Kidney (tissue), 14 donors: ENCODE data around the gene PCDHA11. TPM values are rescaled to one million over a fixed set of nuclear protein-coding genes. Genes with fewer than 3 reads are reported as not detected.
A peak's percentile ranks its signal among the peaks of the same experiment; 100 is the strongest.

Experiments
- DNase-seq, 5 donors: peaks; one replicate each; pipeline ENCODE4 v3.0.0-alpha.2; 2013 to 2020
- FAIRE-seq: peaks from 2 replicates; lab custom pipeline; 2012; peaks lifted over from hg19 to GRCh38; lab: Jason Lieb, UNC
- H3K27ac ChIP-seq, 2 donors: one replicate each; pipeline ENCODE4 v1.7.0; 2013; ENCODE audit warnings: low read depth in 2 of 2, low read length in 2 of 2, inconsistent platforms in 1 of 2
- H3K27me3 ChIP-seq: one replicate; pipeline ENCODE4 v1.7.1; 2013; ENCODE audit warnings: low read length, inconsistent platforms; ENCODE audit not compliant: control insufficient read depth, insufficient read depth
- H3K36me3 ChIP-seq, 3 donors: one replicate each; pipeline versions ENCODE4 v1.7.0 to v1.7.1; 2013; ENCODE audit warnings: low read length in 3 of 3, control low read depth in 1 of 3, inconsistent platforms in 1 of 3; ENCODE audit not compliant: insufficient read depth in 3 of 3, control insufficient read depth in 2 of 3
- H3K4me1 ChIP-seq, 3 donors: one replicate each; pipeline versions ENCODE4 v1.7.0 to v1.7.1; 2013; ENCODE audit warnings: low read length in 3 of 3, inconsistent platforms in 1 of 3, low read depth in 1 of 3; ENCODE audit not compliant: control insufficient read depth in 2 of 3, insufficient read depth in 2 of 3
- H3K4me3 ChIP-seq, 3 donors: one replicate each; pipeline versions ENCODE4 v1.7.0 to v1.8.1; 2013; ENCODE audit warnings: low read length in 3 of 3, control low read depth in 1 of 3, inconsistent platforms in 1 of 3
- H3K9ac ChIP-seq, 3 donors: one replicate each; pipeline versions ENCODE4 v1.7.0 to v1.7.1; 2013; ENCODE audit warnings: low read length in 3 of 3, control low read depth in 1 of 3, inconsistent platforms in 1 of 3
- H3K9me3 ChIP-seq, 3 donors: one replicate each; pipeline versions ENCODE4 v1.7.0 to v1.7.1; 2013; ENCODE audit warnings: low read length in 3 of 3, control low read depth in 1 of 3, inconsistent platforms in 1 of 3; ENCODE audit not compliant: control insufficient read depth in 2 of 3, insufficient read depth in 1 of 3
- intact Hi-C: fragments of 100-400 bp; cut with DNase I; formaldehyde crosslinking; loops from one replicate; pipeline ENCODE4 v1.11.1; 2022
- polyA plus RNA-seq: library from polyadenylated mRNA; stranded (reverse); fragments of 350-450 nt; fragmentation: Illumina TruSeq; extraction: RNeasy Lipid Tissue Mini Kit (QIAGEN cat#74804); gene quantifications from one replicate; pipeline ENCODE4 v1.2.3, GENCODE V29; 2014; ENCODE audit warnings: low read depth, low replicate concordance; ENCODE audit not compliant: insufficient read depth
- total RNA-seq: library from RNA; stranded (reverse); fragmentation: NEBNext Ultra II Directional; extraction: Animal tissue kit (Norgen Biotek cat#: 25700); gene quantifications from one replicate; pipeline ENCODE4 v1.2.1, GENCODE V29; 2021
- TF ChIP-seq, protein P1 (sequence below): IDR thresholded peaks from 3 replicates; pipeline ENCODE4 v1.5.1; 2012; ENCODE audit warnings: mild to moderate bottlenecking, moderate library complexity, borderline replicate concordance; ENCODE audit not compliant: insufficient read depth; ENCODE audit errors: extremely low read depth
- donor health status: control.
- donor health status: control.
- donor health status: control.
- donor health status: control.
- donor health status: control.
- donor health status: DM: yes; HTN: yes; CAD: no.
- donor health status: Normal renal cell carcinoma (clear cell type).

Gene PCDHA11
- total and polyA plus RNA-seq, 2 donors from 2014 or later: 0.77 to 2.0 TPM

DNA sequence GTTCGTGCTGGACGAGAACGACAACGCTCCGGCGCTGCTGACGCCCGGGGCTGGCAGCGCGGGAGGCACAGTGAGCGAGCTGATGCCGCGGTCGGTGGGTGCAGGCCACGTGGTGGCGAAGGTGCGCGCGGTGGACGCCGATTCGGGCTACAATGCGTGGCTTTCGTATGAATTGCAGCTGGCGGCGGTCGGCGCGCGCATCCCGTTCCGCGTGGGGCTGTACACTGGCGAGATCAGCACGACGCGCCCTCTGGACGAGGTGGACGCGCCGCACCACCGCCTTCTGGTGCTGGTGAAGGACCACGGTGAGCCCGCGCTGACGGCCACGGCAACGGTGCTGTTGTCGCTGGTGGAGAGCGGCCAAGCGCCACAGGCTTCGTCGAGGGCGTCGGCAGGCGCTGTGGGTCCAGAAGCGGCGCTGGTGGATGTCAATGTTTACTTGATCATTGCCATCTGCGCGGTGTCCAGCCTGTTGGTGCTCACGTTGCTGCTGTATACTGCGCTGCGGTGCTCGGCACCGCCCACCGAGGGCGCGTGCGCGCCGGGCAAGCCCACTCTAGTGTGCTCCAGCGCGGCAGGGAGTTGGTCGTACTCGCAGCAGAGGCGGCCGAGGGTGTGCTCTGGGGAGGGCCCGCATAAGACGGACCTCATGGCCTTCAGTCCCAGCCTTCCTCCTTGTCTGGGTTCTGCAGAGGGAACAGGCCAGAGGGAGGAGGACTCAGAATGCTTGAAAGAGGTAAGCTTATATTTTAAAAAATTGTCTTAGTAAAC is 15.4 kb downstream of the PCDHA11 start:
- TF ChIP-seq, protein P1, sequence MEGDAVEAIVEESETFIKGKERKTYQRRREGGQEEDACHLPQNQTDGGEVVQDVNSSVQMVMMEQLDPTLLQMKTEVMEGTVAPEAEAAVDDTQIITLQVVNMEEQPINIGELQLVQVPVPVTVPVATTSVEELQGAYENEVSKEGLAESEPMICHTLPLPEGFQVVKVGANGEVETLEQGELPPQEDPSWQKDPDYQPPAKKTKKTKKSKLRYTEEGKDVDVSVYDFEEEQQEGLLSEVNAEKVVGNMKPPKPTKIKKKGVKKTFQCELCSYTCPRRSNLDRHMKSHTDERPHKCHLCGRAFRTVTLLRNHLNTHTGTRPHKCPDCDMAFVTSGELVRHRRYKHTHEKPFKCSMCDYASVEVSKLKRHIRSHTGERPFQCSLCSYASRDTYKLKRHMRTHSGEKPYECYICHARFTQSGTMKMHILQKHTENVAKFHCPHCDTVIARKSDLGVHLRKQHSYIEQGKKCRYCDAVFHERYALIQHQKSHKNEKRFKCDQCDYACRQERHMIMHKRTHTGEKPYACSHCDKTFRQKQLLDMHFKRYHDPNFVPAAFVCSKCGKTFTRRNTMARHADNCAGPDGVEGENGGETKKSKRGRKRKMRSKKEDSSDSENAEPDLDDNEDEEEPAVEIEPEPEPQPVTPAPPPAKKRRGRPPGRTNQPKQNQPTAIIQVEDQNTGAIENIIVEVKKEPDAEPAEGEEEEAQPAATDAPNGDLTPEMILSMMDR: no peak
- Histone ChIP-seq H3K9me3 (peaks cover 1 to 11% (median 8%) of the 10 kb centered on the region in 3 donors), H3K27me3 (no peaks in the 10 kb centered on the region), H3K27ac (no peak overlapping the region), H3K4me3 (no peak overlapping the region), H3K9ac (no peak overlapping the region), H3K4me1 (no peaks in the 10 kb centered on the region), H3K36me3 (no peaks in the 10 kb centered on the region)
- intact Hi-C loops: no loop called here
- peak in 1 of 5 donors; percentile 72 for DNase-seq
- FAIRE-seq: no peak

DNA sequence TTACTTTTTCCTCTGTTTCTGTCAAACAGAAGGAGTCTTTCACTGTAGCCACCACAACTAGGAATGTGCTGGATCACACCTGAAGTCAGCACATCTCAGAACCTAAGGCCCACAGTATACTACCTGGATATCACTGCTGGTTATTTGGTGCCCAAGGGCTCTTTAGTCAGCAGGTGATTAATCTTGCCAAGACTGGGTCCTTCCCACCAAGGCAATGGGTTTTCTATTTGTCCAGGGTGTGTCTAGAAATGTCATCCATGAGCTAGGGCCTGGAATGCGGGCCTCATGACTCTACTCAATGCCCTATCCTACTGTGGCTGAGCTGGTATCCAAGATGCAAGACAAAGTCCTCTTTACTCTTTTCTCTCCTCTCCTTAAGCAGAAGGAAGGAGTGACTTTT is 47.6 kb downstream of the PCDHA11 start:
- DNase-seq (no peak), FAIRE-seq (no peak)
- Histone ChIP-seq H3K9ac (no peak overlapping the region), H3K4me3 (no peak overlapping the region), H3K36me3 (no peaks in the 10 kb centered on the region), H3K27me3 (no peaks in the 10 kb centered on the region), H3K4me1 (no peaks in the 10 kb centered on the region), H3K27ac (no peak overlapping the region), H3K9me3 (peaks cover 0 to 4% (median 0%) of the 10 kb centered on the region in 3 donors)
- TF ChIP-seq, protein P1: no peak
- intact Hi-C loops: no loop called here

Other genes starting within 250 kb of the PCDHA11 start
- 68.8 TPM for gene CD14, start 235.8 kb upstream of the PCDHA11 start, total RNA-seq
- gene CD14, start 235.8 kb upstream of the PCDHA11 start, polyA plus RNA-seq: 43.8 TPM
- gene TMCO6, start 229.5 kb upstream of the PCDHA11 start, total RNA-seq: 19.0 TPM
- gene TMCO6, start 229.5 kb upstream of the PCDHA11 start, polyA plus RNA-seq: 7.6 TPM
- 56.8 TPM for gene NDUFA2, start 221.3 kb upstream of the PCDHA11 start, total RNA-seq
- gene NDUFA2, start 221.3 kb upstream of the PCDHA11 start, polyA plus RNA-seq: 326 TPM
- gene IK, start 221.1 kb upstream of the PCDHA11 start, total RNA-seq: 76.9 TPM
- gene IK, start 221.1 kb upstream of the PCDHA11 start, polyA plus RNA-seq: 72.5 TPM
- gene WDR55, start 204.1 kb upstream of the PCDHA11 start, total RNA-seq: 20.8 TPM
- gene WDR55, start 204.1 kb upstream of the PCDHA11 start, polyA plus RNA-seq: 13.7 TPM
- 1.0 TPM for gene DND1, start 195.4 kb upstream of the PCDHA11 start, total RNA-seq
- 0.41 TPM for gene DND1, start 195.4 kb upstream of the PCDHA11 start, polyA plus RNA-seq
- 52.2 TPM for gene HARS1, start 177.6 kb upstream of the PCDHA11 start, total RNA-seq
- gene HARS1, start 177.6 kb upstream of the PCDHA11 start, polyA plus RNA-seq: 48.6 TPM
- gene HARS2, start 177.5 kb upstream of the PCDHA11 start, total RNA-seq: 27.6 TPM
- 26.7 TPM for gene HARS2, start 177.5 kb upstream of the PCDHA11 start, polyA plus RNA-seq
- gene ZMAT2, start 168.5 kb upstream of the PCDHA11 start, total RNA-seq: 51.4 TPM
- 122 TPM for gene ZMAT2, start 168.5 kb upstream of the PCDHA11 start, polyA plus RNA-seq
- gene PCDHA1, start 82.8 kb upstream of the PCDHA11 start, total RNA-seq: 0.13 TPM
- not detected for gene PCDHA1, start 82.8 kb upstream of the PCDHA11 start, polyA plus RNA-seq
- gene PCDHA2, start 74.1 kb upstream of the PCDHA11 start, total RNA-seq: 0.50 TPM
- gene PCDHA2, start 74.1 kb upstream of the PCDHA11 start, polyA plus RNA-seq: 0.17 TPM
- 1.4 TPM for gene PCDHA3, start 67.9 kb upstream of the PCDHA11 start, total RNA-seq
- 0.13 TPM for gene PCDHA3, start 67.9 kb upstream of the PCDHA11 start, polyA plus RNA-seq
- 4.1 TPM for gene PCDHA4, start 61.9 kb upstream of the PCDHA11 start, total RNA-seq
- gene PCDHA4, start 61.9 kb upstream of the PCDHA11 start, polyA plus RNA-seq: 1.1 TPM
- gene PCDHA5, start 47.3 kb upstream of the PCDHA11 start, total RNA-seq: 0.91 TPM
- gene PCDHA5, start 47.3 kb upstream of the PCDHA11 start, polyA plus RNA-seq: not detected
- gene PCDHA6, start 41.0 kb upstream of the PCDHA11 start, total RNA-seq: 3.6 TPM
- gene PCDHA6, start 41.0 kb upstream of the PCDHA11 start, polyA plus RNA-seq: 0.80 TPM
- gene PCDHA7, start 34.7 kb upstream of the PCDHA11 start, total RNA-seq: 1.1 TPM
- gene PCDHA7, start 34.7 kb upstream of the PCDHA11 start, polyA plus RNA-seq: 0.62 TPM
- 0.82 TPM for gene PCDHA8, start 27.8 kb upstream of the PCDHA11 start, total RNA-seq
- gene PCDHA8, start 27.8 kb upstream of the PCDHA11 start, polyA plus RNA-seq: not detected
- 0.85 TPM for gene PCDHA9, start 20.6 kb upstream of the PCDHA11 start, total RNA-seq
- not detected for gene PCDHA9, start 20.6 kb upstream of the PCDHA11 start, polyA plus RNA-seq
- gene PCDHA10, start 13.1 kb upstream of the PCDHA11 start, total RNA-seq: 7.6 TPM
- gene PCDHA10, start 13.1 kb upstream of the PCDHA11 start, polyA plus RNA-seq: 1.7 TPM
- gene PCDHA12, start 6.4 kb downstream of the PCDHA11 start, total RNA-seq: 5.2 TPM
- gene PCDHA12, start 6.4 kb downstream of the PCDHA11 start, polyA plus RNA-seq: 1.1 TPM
- gene PCDHA13, start 13.2 kb downstream of the PCDHA11 start, total RNA-seq: 1.8 TPM
- 0.49 TPM for gene PCDHA13, start 13.2 kb downstream of the PCDHA11 start, polyA plus RNA-seq
- 2.9 TPM for gene PCDHAC1, start 57.3 kb downstream of the PCDHA11 start, total RNA-seq
- 0.43 TPM for gene PCDHAC1, start 57.3 kb downstream of the PCDHA11 start, polyA plus RNA-seq
- 3.6 TPM for gene PCDHAC2, start 97.5 kb downstream of the PCDHA11 start, total RNA-seq
- 0.30 TPM for gene PCDHAC2, start 97.5 kb downstream of the PCDHA11 start, polyA plus RNA-seq
- gene PCDHB1, start 182.4 kb downstream of the PCDHA11 start, total RNA-seq: 0.50 TPM
- 0.09 TPM for gene PCDHB1, start 182.4 kb downstream of the PCDHA11 start, polyA plus RNA-seq
- 2.9 TPM for gene PCDHB2, start 225.7 kb downstream of the PCDHA11 start, total RNA-seq
- gene PCDHB2, start 225.7 kb downstream of the PCDHA11 start, polyA plus RNA-seq: 2.2 TPM
- 3.1 TPM for gene PCDHB3, start 231.5 kb downstream of the PCDHA11 start, total RNA-seq
- 2.3 TPM for gene PCDHB3, start 231.5 kb downstream of the PCDHA11 start, polyA plus RNA-seq